GM06990 (cell line): Measurements from ENCODE around the gene ZNF268.

Experiments used
- DNase-seq: peaks from one replicate; pipeline ENCODE4 v3.0.0-alpha.2; 2011; ENCODE audit not compliant: insufficient read length; ENCODE audit errors: extremely low read depth
- H3K27me3 ChIP-seq: replicated peaks from 2 replicates; pipeline ENCODE4 v1.6.0; 2011; ENCODE audit warnings: low read length; ENCODE audit not compliant: control insufficient read depth, insufficient read depth
- H3K36me3 ChIP-seq: 2 replicates; pipeline ENCODE4 v1.5.1; 2011; ENCODE audit warnings: low read length; ENCODE audit not compliant: control insufficient read depth, insufficient read depth
- H3K4me3 ChIP-seq: replicated peaks from 2 replicates; pipeline ENCODE4 v1.5.1; 2011; ENCODE audit warnings: low read depth, mild to moderate bottlenecking, control low read depth, low read length
- TF ChIP-seq, protein P1 (sequence below): IDR thresholded peaks from 2 replicates; pipeline ENCODE4 v1.5.1; 2011; ENCODE audit warnings: low read length, control low read depth, mild to moderate bottlenecking, inconsistent platforms; ENCODE audit not compliant: insufficient read depth, poor library complexity, severe bottlenecking

Gene ZNF268

DNA sequence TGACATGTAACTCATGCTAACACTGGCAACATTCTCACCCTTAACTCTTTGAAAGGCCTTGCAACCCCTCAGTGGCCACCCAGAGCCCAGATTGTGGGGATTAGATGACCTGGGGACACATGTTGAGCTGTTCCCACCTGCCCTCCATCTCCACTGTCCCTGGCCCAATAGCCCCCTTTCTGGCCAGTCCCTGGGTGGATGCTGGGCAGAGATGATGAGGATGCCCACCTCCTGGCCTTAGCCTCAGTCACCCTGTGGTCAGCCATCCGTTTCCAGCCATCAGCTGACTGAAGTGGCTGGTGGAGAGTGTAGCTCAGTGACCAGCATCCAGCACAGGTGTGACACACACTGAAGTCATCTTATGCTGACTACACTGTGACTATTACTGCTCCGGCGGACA, 49.7 kb downstream of the ZNF268 start:
- H3K27me3 ChIP-seq: no peaks in the 10 kb centered on the region
- no peak overlapping the region for H3K4me3 ChIP-seq
- no peak for DNase-seq
- H3K36me3 ChIP-seq: no peaks in the 10 kb centered on the region
- TF ChIP-seq, protein P1, sequence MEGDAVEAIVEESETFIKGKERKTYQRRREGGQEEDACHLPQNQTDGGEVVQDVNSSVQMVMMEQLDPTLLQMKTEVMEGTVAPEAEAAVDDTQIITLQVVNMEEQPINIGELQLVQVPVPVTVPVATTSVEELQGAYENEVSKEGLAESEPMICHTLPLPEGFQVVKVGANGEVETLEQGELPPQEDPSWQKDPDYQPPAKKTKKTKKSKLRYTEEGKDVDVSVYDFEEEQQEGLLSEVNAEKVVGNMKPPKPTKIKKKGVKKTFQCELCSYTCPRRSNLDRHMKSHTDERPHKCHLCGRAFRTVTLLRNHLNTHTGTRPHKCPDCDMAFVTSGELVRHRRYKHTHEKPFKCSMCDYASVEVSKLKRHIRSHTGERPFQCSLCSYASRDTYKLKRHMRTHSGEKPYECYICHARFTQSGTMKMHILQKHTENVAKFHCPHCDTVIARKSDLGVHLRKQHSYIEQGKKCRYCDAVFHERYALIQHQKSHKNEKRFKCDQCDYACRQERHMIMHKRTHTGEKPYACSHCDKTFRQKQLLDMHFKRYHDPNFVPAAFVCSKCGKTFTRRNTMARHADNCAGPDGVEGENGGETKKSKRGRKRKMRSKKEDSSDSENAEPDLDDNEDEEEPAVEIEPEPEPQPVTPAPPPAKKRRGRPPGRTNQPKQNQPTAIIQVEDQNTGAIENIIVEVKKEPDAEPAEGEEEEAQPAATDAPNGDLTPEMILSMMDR: no peak

DNA sequence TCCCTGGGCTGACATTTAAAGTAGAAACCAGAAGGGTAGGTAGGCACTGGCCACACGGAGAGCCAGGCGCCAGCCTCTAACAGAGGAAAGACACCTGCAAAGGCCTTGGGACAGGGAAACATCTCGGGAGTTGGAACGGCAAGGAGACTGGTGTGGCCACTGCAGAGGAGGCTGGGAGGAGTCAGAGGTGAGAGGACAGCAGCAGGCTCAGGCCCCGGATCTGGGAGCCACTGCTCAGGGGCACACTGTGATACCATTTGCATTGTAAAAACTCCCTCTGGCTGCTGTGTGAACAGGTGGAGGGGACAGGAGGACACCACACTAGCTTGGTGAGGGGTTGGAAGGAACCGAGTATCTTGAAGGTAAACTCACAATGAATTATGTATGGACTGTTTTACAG, 51.7 kb downstream of the ZNF268 start:
- Histone ChIP-seq H3K4me3 (no peak overlapping the region), H3K36me3 (no peaks in the 10 kb centered on the region), H3K27me3 (no peaks in the 10 kb centered on the region)
- no peak for DNase-seq
- TF ChIP-seq, protein P1: no peak

DNA sequence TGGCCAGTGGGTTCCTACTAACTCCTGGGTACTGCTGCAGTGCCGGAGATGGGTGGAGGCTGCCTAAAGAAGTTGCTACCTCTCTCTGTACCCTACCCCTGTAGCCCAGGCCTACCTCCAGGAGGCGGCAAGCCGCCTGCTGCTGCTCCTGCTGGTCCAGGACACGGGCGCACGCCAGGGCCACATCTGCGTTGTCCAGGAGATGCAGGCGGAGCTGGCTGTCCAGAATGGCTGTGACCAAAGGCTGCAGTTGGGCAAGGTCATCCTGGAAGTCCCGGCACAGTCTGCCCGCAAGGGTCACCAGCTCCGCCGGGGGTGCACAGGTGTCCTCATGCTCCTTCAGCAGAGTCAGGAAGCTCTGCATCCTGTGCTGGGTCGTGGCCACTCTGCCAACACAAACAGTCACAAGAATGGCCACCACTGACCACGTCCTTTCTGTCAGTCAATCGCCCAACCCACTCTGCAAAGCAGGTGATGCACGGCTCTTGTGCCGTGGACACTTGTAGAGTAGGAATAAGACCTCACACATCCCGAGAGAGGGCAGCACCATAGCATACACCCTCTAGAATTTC, 52.8 kb downstream of the ZNF268 start:
- Histone ChIP-seq H3K4me3 (no peak overlapping the region), H3K36me3 (no peaks in the 10 kb centered on the region), H3K27me3 (no peaks in the 10 kb centered on the region)
- DNase-seq: no peak
- TF ChIP-seq, protein P1: no peak

DNA sequence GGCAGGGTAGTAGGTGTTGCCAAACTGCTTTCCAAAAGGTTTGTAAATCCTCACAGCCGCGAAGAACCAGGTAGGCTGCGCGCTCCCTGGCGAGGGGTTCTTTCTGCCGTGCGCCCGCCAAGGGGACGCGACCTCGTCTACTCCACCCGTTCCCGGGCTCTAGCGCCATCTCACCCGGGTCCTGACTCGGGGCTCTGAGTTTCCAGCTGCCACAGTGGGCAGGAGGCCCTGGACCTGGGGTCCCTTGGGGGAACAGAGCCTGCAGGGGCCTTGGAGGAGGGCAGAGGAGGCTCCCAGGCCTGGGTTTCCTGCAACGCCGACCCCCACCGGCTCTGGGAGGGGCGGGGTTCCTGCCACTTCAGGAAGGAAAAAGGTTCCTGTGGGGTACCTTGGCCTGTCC, 53.7 kb downstream of the ZNF268 start:
- Histone ChIP-seq H3K27me3 (no peaks in the 10 kb centered on the region), H3K36me3 (no peaks in the 10 kb centered on the region), H3K4me3 (no peak overlapping the region)
- no peak for DNase-seq
- TF ChIP-seq, protein P1: no peak

DNA sequence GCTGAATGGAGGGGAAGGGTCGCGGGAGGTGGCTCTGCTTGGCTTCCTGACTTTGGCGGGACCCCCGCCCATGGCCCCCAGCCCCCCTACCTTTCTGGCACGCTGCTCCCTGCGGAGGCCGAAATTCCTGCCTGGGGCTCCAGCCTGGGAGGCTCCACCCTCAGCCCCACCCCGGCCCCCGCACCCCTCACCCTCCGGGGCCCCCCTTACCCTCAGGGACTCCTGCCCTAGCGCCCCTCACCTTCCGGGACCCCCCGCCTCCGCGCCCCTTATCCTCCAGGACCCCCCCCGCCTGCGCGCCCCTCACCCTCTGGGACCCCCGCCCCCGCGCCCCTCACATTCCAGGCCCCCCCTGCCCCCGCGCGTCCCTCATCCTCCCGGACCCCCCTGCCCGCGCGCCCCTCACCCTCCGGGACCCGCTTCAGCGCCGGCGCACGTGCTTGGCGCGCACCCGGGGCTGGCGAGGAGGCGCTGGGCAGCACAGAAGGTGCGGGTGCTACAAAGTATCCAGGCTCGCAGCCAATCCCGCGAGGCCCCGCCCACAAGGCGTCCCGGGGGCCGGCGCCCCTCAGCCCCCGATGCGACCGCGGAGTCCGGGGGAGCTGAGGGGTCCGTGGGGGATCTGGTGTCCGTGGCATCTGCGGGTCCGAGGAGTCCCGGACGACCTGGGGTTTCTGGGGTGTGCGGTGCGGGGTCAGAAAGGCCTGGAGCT, 54.3 kb downstream of the ZNF268 start, which contains the start of gene ANHX:
Gene ANHX (minus strand): TSS at position 477 of the 712 bp plus-strand sequence. CDS start 1,521 bp downstream, outside the sequence.
- Histone ChIP-seq H3K36me3 (no peaks in the 10 kb centered on the region), H3K4me3 (no peak within 1 kb of the TSS), H3K27me3 (no peaks in the 10 kb centered on the region)
- DNase-seq: no peak
- TF ChIP-seq, protein P1: no peak

DNA sequence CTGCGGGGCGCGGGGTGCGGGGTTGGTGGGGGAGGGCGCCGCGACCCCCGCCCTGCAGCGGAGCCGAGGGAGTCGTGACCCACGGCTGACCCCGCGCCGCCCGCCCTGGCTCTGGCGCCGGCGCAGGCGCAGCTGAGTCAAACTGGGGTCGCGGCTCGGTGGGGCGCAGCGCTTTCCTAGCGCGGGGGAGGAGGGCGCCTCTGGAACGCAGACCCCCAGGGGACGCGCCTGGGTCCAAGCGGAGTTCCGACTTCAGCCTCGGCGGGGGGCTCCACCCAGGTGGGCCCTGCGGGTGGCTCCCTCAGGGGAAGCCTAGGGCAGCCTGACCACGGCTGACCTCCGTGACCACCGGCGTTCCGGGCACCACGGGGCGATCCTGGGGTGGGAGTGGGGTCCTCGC, 54.8 kb downstream of the ZNF268 start:
- H3K4me3 ChIP-seq: no peak overlapping the region
- no peak for DNase-seq
- no peaks in the 10 kb centered on the region for H3K36me3 ChIP-seq
- TF ChIP-seq, protein P1: no peak
- H3K27me3 ChIP-seq: no peaks in the 10 kb centered on the region
